SK-N-MC (cell line): ENCODE measurements around the gene PCED1A.

Source experiments
- DNase-seq: peaks from one replicate; pipeline ENCODE4 v3.0.0-alpha.2; 2011; ENCODE audit warnings: low read depth, low spot score
- H3K27ac ChIP-seq: fragments of 200-600 bp; sonication (generic); 2 replicates; pipeline ENCODE4 v1.5.1; 2016; ENCODE audit warnings: mixed run types
- H3K36me3 ChIP-seq: fragments of 200-600 bp; sonication (generic); 2 replicates; pipeline ENCODE4 v1.6.1; 2017; ENCODE audit warnings: antibody characterized with exemption, low read length, mixed read lengths; ENCODE audit not compliant: insufficient read depth
- H3K4me3 ChIP-seq: fragments of 200-600 bp; sonication (generic); 2 replicates; pipeline ENCODE4 v1.5.1; 2016
- H3K9ac ChIP-seq: fragments of 200-600 bp; sonication (generic); 2 replicates; pipeline ENCODE4 v1.8.0; 2017; ENCODE audit warnings: mixed run types, mixed read lengths; ENCODE audit not compliant: insufficient read length
- H3K9me3 ChIP-seq: fragments of 200-600 bp; sonication (generic); 2 replicates; pipeline ENCODE4 v1.6.1; 2017; ENCODE audit warnings: low read depth, mild to moderate bottlenecking, antibody characterized with exemption, low read length, moderate library complexity, mixed read lengths
- EZH2 ChIP-seq: fragments of 200-600 bp; sonication (generic); IDR thresholded peaks from one replicate; pipeline ENCODE4 v1.6.1; 2017; ENCODE audit warnings: antibody characterized with exemption
- FOXP2 ChIP-seq: optimal IDR thresholded peaks from 2 replicates; pipeline ENCODE3; 2011; ENCODE audit warnings: mild to moderate bottlenecking, moderate library complexity; ENCODE audit not compliant: insufficient read depth; ENCODE audit errors: extremely low read length, control extremely low read depth
- POLR2AphosphoS5 ChIP-seq: IDR thresholded peaks from 2 replicates; pipeline ENCODE4 v1.6.1; 2012; ENCODE audit warnings: mild to moderate bottlenecking, low read depth, low read length, borderline replicate concordance

PCED1A gene

GRCh38 chr20:2798814-2799213 lies 41.6 kb downstream of the PCED1A start:
- Histone ChIP-seq H3K36me3 (peaks cover 8% of the 10 kb centered on the region; the same call in 1 of the 2 replicates), H3K9me3 (no peaks in the 10 kb centered on the region), H3K9ac (no peak overlapping the region), H3K27ac (no peak overlapping the region), H3K4me3 (peak overlapping the region; percentile 84)
- TF ChIP-seq FOXP2 (no peak), EZH2 (no peak), POLR2AphosphoS5 (no peak)
- DNase-seq = no peak

- H3K36me3 ChIP-seq = peaks cover 8% of the 10 kb centered on the region; the same call in 1 of the 2 replicates
- no peak overlapping the region for H3K4me3 ChIP-seq
- no peak for DNase-seq
- no peak overlapping the region for H3K9ac ChIP-seq
- TF ChIP-seq EZH2 (no peak), POLR2AphosphoS5 (no peak), FOXP2 (no peak)
- H3K27ac ChIP-seq = no peak overlapping the region
- no peaks in the 10 kb centered on the region for H3K9me3 ChIP-seq
Measured at GRCh38 chr20:2798095-2798805, 42.2 kb downstream of the PCED1A start.

GRCh38 chr20:2797136-2797983 lies 43.1 kb downstream of the PCED1A start:
- H3K4me3 ChIP-seq = no peak overlapping the region
- H3K9ac ChIP-seq = no peak overlapping the region
- DNase-seq = no peak
- no peaks in the 10 kb centered on the region for H3K9me3 ChIP-seq
- no peak overlapping the region for H3K27ac ChIP-seq
- TF ChIP-seq EZH2 (no peak), POLR2AphosphoS5 (no peak), FOXP2 (no peak)
- H3K36me3 ChIP-seq = peaks cover 8% of the 10 kb centered on the region; the same call in 1 of the 2 replicates

GRCh38 chr20:2796011-2796660 lies 44.3 kb downstream of the PCED1A start:
- no peak for TF ChIP-seq FOXP2
- TF ChIP-seq POLR2AphosphoS5 = no peak
- TF ChIP-seq EZH2 = no peak
- no peak overlapping the region for H3K9ac ChIP-seq
- peaks cover 8% of the 10 kb centered on the region; the same call in 1 of the 2 replicates for H3K36me3 ChIP-seq
- DNase-seq = no peak
- no peaks in the 10 kb centered on the region for H3K9me3 ChIP-seq
- H3K4me3 ChIP-seq = no peak overlapping the region
- H3K27ac ChIP-seq = no peak overlapping the region

GRCh38 chr20:2795451-2795850 lies 45.0 kb downstream of the PCED1A start:
- no peaks in the 10 kb centered on the region for H3K9me3 ChIP-seq
- H3K36me3 ChIP-seq = peaks cover 8% of the 10 kb centered on the region; the same call in 1 of the 2 replicates
- no peak overlapping the region for H3K4me3 ChIP-seq
- no peak overlapping the region for H3K27ac ChIP-seq
- no peak for DNase-seq
- no peak overlapping the region for H3K9ac ChIP-seq
- TF ChIP-seq POLR2AphosphoS5 = no peak
- no peak for TF ChIP-seq EZH2
- no peak for TF ChIP-seq FOXP2

- H3K4me3 ChIP-seq = no peak overlapping the region
- peaks cover 8% of the 10 kb centered on the region; the same call in 1 of the 2 replicates for H3K36me3 ChIP-seq
- H3K9ac ChIP-seq = no peak overlapping the region
- no peak for DNase-seq
- no peak overlapping the region for H3K27ac ChIP-seq
- TF ChIP-seq EZH2 (no peak), FOXP2 (no peak), POLR2AphosphoS5 (no peak)
- no peaks in the 10 kb centered on the region for H3K9me3 ChIP-seq
Measured at GRCh38 chr20:2794866-2795447, 45.5 kb downstream of the PCED1A start.

GRCh38 chr20:2794202-2794748 lies 46.2 kb downstream of the PCED1A start:
- H3K9ac ChIP-seq = no peak overlapping the region
- H3K27ac ChIP-seq = no peak overlapping the region
- peaks cover 8% of the 10 kb centered on the region; the same call in 1 of the 2 replicates for H3K36me3 ChIP-seq
- no peaks in the 10 kb centered on the region for H3K9me3 ChIP-seq
- TF ChIP-seq FOXP2 (no peak), POLR2AphosphoS5 (no peak), EZH2 (no peak)
- no peak for DNase-seq
- H3K4me3 ChIP-seq = no peak overlapping the region
